SK-N-SH (cell line): ENCODE data around the gene SMIM36. TPM values are rescaled to one million over a fixed set of nuclear protein-coding genes. Genes with fewer than 3 reads are reported as not detected.

Experiments
- CTCF ChIA-PET: fragments of 300-600, 350-600 bp; formaldehyde crosslinking; extraction: SDS; loops from one replicate; lab custom pipeline; 2021; lab: Yijun Ruan, JAX
- POLR2A ChIA-PET: fragments of 350-600 bp; sonication (Branson Sonifier 250); formaldehyde crosslinking; extraction: SDS; loops from one replicate; lab custom pipeline; 2020; ENCODE audit warnings: antibody characterized with exemption, inconsistent platforms; lab: Yijun Ruan, JAX
- DNase-seq: peaks from one replicate; pipeline ENCODE4 v3.0.0; 2012
- H2AFZ ChIP-seq: fragments of 200-600 bp; sonication (generic); 2 replicates; pipeline ENCODE4 v1.8.1; 2016; ENCODE audit warnings: antibody characterized with exemption, mild to moderate bottlenecking, low read depth
- H3F3A ChIP-seq: fragments of 200-600 bp; sonication (generic); replicated peaks from 2 replicates; pipeline ENCODE3; 2016; ENCODE audit warnings: antibody characterized with exemption, mild to moderate bottlenecking; ENCODE audit not compliant: insufficient read depth
- H3K27ac ChIP-seq, 2 experiments: fragments of 200-500 bp in 1 of 2; fragments of 200-600 bp in 1 of 2; sonication (Bioruptor generic) in 1 of 2; sonication (generic), shearing (Covaris generic) in 1 of 2; 2 replicates each; pipeline versions ENCODE4 v1.5.1 to v1.6.1; 2014 to 2016; ENCODE audit warnings: low read depth in 2 of 2, inconsistent platforms in 1 of 2, low read length in 1 of 2, mild to moderate bottlenecking in 1 of 2, mixed read lengths in 1 of 2
- H3K27me3 ChIP-seq: fragments of 200-600 bp; sonication (generic), shearing (Covaris generic); 2 replicates; pipeline ENCODE4 v1.6.1; 2016; ENCODE audit warnings: mixed run types; ENCODE audit not compliant: insufficient read depth
- H3K36me3 ChIP-seq, 2 experiments: fragments of 200-500 bp in 1 of 2; fragments of 200-600 bp in 1 of 2; sonication (Bioruptor generic) in 1 of 2; sonication (generic) in 1 of 2; replicated peaks in 1 of 2; 2 replicates each; pipeline versions ENCODE3 to v1.5.1; 2014 to 2016; ENCODE audit warnings: low read length in 1 of 2, mild to moderate bottlenecking in 1 of 2; ENCODE audit not compliant: insufficient read depth in 2 of 2, control insufficient read depth in 1 of 2
- H3K4me1 ChIP-seq, 2 experiments: fragments of 200-500 bp in 1 of 2; fragments of 200-600 bp in 1 of 2; sonication (Bioruptor generic) in 1 of 2; sonication (generic), shearing (Covaris generic) in 1 of 2; 2 replicates each; pipeline versions ENCODE4 v1.5.1 to v1.6.1; 2014 to 2016; ENCODE audit warnings: low read depth in 1 of 2, low read length in 1 of 2, mixed run types in 1 of 2; ENCODE audit not compliant: insufficient read depth in 2 of 2, control insufficient read depth in 1 of 2
- H3K4me2 ChIP-seq: fragments of 200-600 bp; sonication (generic), shearing (Covaris generic); 2 replicates; pipeline ENCODE4 v1.6.1; 2017; ENCODE audit warnings: mixed run types
- H3K4me3 ChIP-seq, 2 experiments: fragments of 200-500 bp in 1 of 2; fragments of 200-600 bp in 1 of 2; sonication (Bioruptor generic) in 1 of 2; sonication (generic), shearing (Covaris generic) in 1 of 2; 2 replicates each; pipeline versions ENCODE4 v1.5.1 to v1.8.1; 2014 to 2016; ENCODE audit warnings: low read depth in 2 of 2, inconsistent platforms in 1 of 2, low read length in 1 of 2, mild to moderate bottlenecking in 1 of 2, mixed read lengths in 1 of 2, moderate library complexity in 1 of 2
- H3K79me2 ChIP-seq: fragments of 200-600 bp; sonication (generic); 2 replicates; pipeline ENCODE4 v1.8.1; 2017; ENCODE audit warnings: mild to moderate bottlenecking; ENCODE audit not compliant: insufficient read depth
- H3K9ac ChIP-seq: fragments of 200-600 bp; sonication (generic); 2 replicates; pipeline ENCODE4 v1.6.1; 2017; ENCODE audit warnings: mixed run types
- H3K9me2 ChIP-seq: fragments of 200-600 bp; sonication (generic); 2 replicates; pipeline ENCODE4 v1.6.1; 2017; ENCODE audit warnings: mixed run types
- H3K9me3 ChIP-seq: fragments of 200-600 bp; sonication (generic); 2 replicates; pipeline ENCODE4 v1.6.1; 2017; ENCODE audit warnings: mixed run types, mild to moderate bottlenecking, moderate library complexity
- H4K20me1 ChIP-seq: fragments of 200-600 bp; sonication (generic); 2 replicates; pipeline ENCODE4 v1.6.1; 2017; ENCODE audit warnings: mild to moderate bottlenecking, mixed run types; ENCODE audit not compliant: insufficient read depth
- ELF1 ChIP-seq: IDR thresholded peaks from 2 replicates; pipeline ENCODE4 v1.4.0; 2012
- FOSL2 ChIP-seq: IDR thresholded peaks from 2 replicates; pipeline ENCODE4 v1.4.0; 2012; ENCODE audit warnings: low read depth, mild to moderate bottlenecking, moderate library complexity, borderline replicate concordance
- IRF3 ChIP-seq: fragments of 150-350 bp; IDR thresholded peaks from 2 replicates; pipeline ENCODE4 v1.6.1; 2016; ENCODE audit warnings: mild to moderate bottlenecking, low read depth, low read length
- JUND ChIP-seq: IDR thresholded peaks from 2 replicates; pipeline ENCODE4 v1.4.0; 2012
- MXI1 ChIP-seq: IDR thresholded peaks from 2 replicates; pipeline ENCODE4 v1.6.1; 2012; ENCODE audit warnings: mild to moderate bottlenecking, low read depth, low read length, improper control_type of control experiment
- NFIC ChIP-seq: IDR thresholded peaks from 2 replicates; pipeline ENCODE4 v1.4.0; 2012; ENCODE audit warnings: borderline replicate concordance
- PBX3 ChIP-seq: IDR thresholded peaks from 2 replicates; pipeline ENCODE4; 2012
- RAD21 ChIP-seq: IDR thresholded peaks from 2 replicates; pipeline ENCODE4 v1.6.1; 2012; ENCODE audit warnings: mild to moderate bottlenecking, low read length
- RCOR1 ChIP-seq: fragments of 150-350 bp; IDR thresholded peaks from 2 replicates; pipeline ENCODE4 v1.6.1; 2017; ENCODE audit warnings: antibody characterized with exemption, low read length
- RFX5 ChIP-seq: IDR thresholded peaks from 2 replicates; pipeline ENCODE4 v1.6.1; 2012; ENCODE audit warnings: mild to moderate bottlenecking, improper control_type of control experiment, low read length
- RXRA ChIP-seq: IDR thresholded peaks from 2 replicates; pipeline ENCODE4 v1.4.0; 2012; ENCODE audit warnings: low read depth, mild to moderate bottlenecking, borderline replicate concordance
- TEAD4 ChIP-seq: IDR thresholded peaks from 2 replicates; pipeline ENCODE4 v1.4.0; 2012; ENCODE audit warnings: mild to moderate bottlenecking, borderline replicate concordance; ENCODE audit not compliant: insufficient read depth
- USF1 ChIP-seq: IDR thresholded peaks from 2 replicates; pipeline ENCODE4 v1.4.0; 2012; ENCODE audit warnings: low read depth, borderline replicate concordance
- YY1 ChIP-seq: IDR thresholded peaks from 2 replicates; pipeline ENCODE4 v1.4.0; 2012; ENCODE audit warnings: low read depth, mild to moderate bottlenecking
- ZBTB33 ChIP-seq: IDR thresholded peaks from 2 replicates; pipeline ENCODE4 v1.4.0; 2012; ENCODE audit warnings: low read depth, borderline replicate concordance
- polyA plus RNA-seq, 3 experiments: library from polyadenylated mRNA; depleted of rRNA; stranded (reverse); fragments of >200 nt; gene quantifications; 2 replicates each; pipeline ENCODE4 v1.2.3, GENCODE V29; 2012

SMIM36 gene
- polyA plus RNA-seq, 1 of the 3 experiments (the other 2 are of a cell fraction) = not detected

GRCh38 chr17:55480631-55481315 lies 30.5 kb downstream of the SMIM36 start:
- no peak overlapping the region for H3K9ac ChIP-seq

More at GRCh38 chr17:55480631-55481315, 30.5 kb downstream of the SMIM36 start:
- DNase-seq = no peak
- Histone ChIP-seq H3K27me3 (no peaks in the 10 kb centered on the region), H3K36me3 (no peaks in the 10 kb centered on the region), H3K9me3 (no peaks in the 10 kb centered on the region), H3K4me2 (no peak overlapping the region), H3K79me2 (no peaks in the 10 kb centered on the region), H4K20me1 (no peaks in the 10 kb centered on the region), H3K4me3 (no peak overlapping the region), H3F3A (no peaks in the 10 kb centered on the region), H3K4me1 (peaks cover 0 to 2% of the 10 kb centered on the region in 2 experiments; a peak in 1 of 4 replicates), H2AFZ (no peak overlapping the region), H3K27ac (no peak overlapping the region), H3K9me2 (no peaks in the 10 kb centered on the region)
- TF ChIP-seq IRF3 (no peak), RAD21 (no peak), RFX5 (no peak), ELF1 (no peak), JUND (no peak), NFIC (no peak), RCOR1 (no peak), RXRA (no peak), FOSL2 (no peak), TEAD4 (no peak), USF1 (no peak), PBX3 (no peak), YY1 (no peak), ZBTB33 (no peak), MXI1 (no peak)
- CTCF ChIA-PET = interaction anchor here (0.7 to 3.3 kb wide), 6 partner anchors 10 to 132 kb away, joined by 3 to 10 read pairs (median 4); no protein-coding TSS in a partner anchor
- POLR2A ChIA-PET = no interaction called here
